Activated naive CD4-positive, alpha-beta T cell treated with anti-CD3 and anti-CD28 coated beads, Interleukin-2, amount 50 U/mL, for 24 hours (primary cell): ENCODE measurements around the gene SHC4.
A peak's percentile ranks its signal among the peaks of the same experiment; 100 is the strongest.

Experiments
- H3K27ac Mint-ChIP-seq: one replicate; pipeline ENCODE4 v1.8.0; 2021; ENCODE audit warnings: mild to moderate bottlenecking, mixed read lengths
- H3K27me3 Mint-ChIP-seq: one replicate; pipeline ENCODE4 v1.8.0; 2021; ENCODE audit warnings: mixed read lengths
- H3K36me3 Mint-ChIP-seq: one replicate; pipeline ENCODE4 v1.8.0; 2021; ENCODE audit warnings: mixed read lengths
- H3K4me1 Mint-ChIP-seq: one replicate; pipeline ENCODE4 v1.8.0; 2021; ENCODE audit warnings: mixed read lengths
- H3K4me3 Mint-ChIP-seq: one replicate; pipeline ENCODE4 v1.8.0; 2021; ENCODE audit warnings: mild to moderate bottlenecking, mixed read lengths
- H3K9me3 Mint-ChIP-seq: one replicate; pipeline ENCODE4 v1.8.0; 2021; ENCODE audit warnings: mixed read lengths

SHC4 gene

GRCh38 chr15:48963524-48964113, at the start of gene SHC4:
Gene SHC4 (minus strand): TSS chr15:48963919. CDS start chr15:48963015, 904 bp downstream.
- Mint-ChIP-seq H3K36me3 (peaks cover 2% of the 10 kb centered on the region), H3K9me3 (no peaks in the 10 kb centered on the region), H3K27me3 (peaks cover 20% of the 10 kb centered on the region), H3K4me3 (peak within 1 kb of the TSS; percentile 83), H3K27ac (no peak within 1 kb of the TSS), H3K4me1 (peaks cover 24% of the 10 kb centered on the region)

GRCh38 chr15:48999314-48999713, 35.6 kb upstream of the SHC4 start:
- Mint-ChIP-seq H3K9me3 (peaks cover 2% of the 10 kb centered on the region), H3K4me1 (no peaks in the 10 kb centered on the region), H3K4me3 (no peak overlapping the region), H3K36me3 (peaks cover 23% of the 10 kb centered on the region), H3K27ac (no peak overlapping the region), H3K27me3 (no peaks in the 10 kb centered on the region)

- Mint-ChIP-seq H3K27me3 (no peaks in the 10 kb centered on the region), H3K4me3 (no peak overlapping the region), H3K4me1 (no peaks in the 10 kb centered on the region), H3K9me3 (no peaks in the 10 kb centered on the region), H3K27ac (no peak overlapping the region), H3K36me3 (peaks cover 21% of the 10 kb centered on the region)
These were observed 32.6 kb upstream of the SHC4 start for GRCh38 chr15:48996276-48996675.

- Mint-ChIP-seq H3K36me3 (peaks cover 24% of the 10 kb centered on the region), H3K9me3 (no peaks in the 10 kb centered on the region), H3K27me3 (no peaks in the 10 kb centered on the region), H3K27ac (peak overlapping the region; percentile 25), H3K4me1 (no peaks in the 10 kb centered on the region), H3K4me3 (no peak overlapping the region)
These were observed 29.7 kb upstream of the SHC4 start for GRCh38 chr15:48993380-48993779.

GRCh38 chr15:48992545-48992944, 28.8 kb upstream of the SHC4 start:
- H3K27me3 Mint-ChIP-seq: no peaks in the 10 kb centered on the region
- H3K36me3 Mint-ChIP-seq: peaks cover 24% of the 10 kb centered on the region
- H3K4me3 Mint-ChIP-seq: no peak overlapping the region
- H3K4me1 Mint-ChIP-seq: no peaks in the 10 kb centered on the region
- no peaks in the 10 kb centered on the region for H3K9me3 Mint-ChIP-seq
- no peak overlapping the region for H3K27ac Mint-ChIP-seq

GRCh38 chr15:48992096-48992495, 28.4 kb upstream of the SHC4 start:
- Mint-ChIP-seq H3K27me3 (no peaks in the 10 kb centered on the region), H3K36me3 (peaks cover 21% of the 10 kb centered on the region), H3K4me3 (no peak overlapping the region), H3K9me3 (no peaks in the 10 kb centered on the region), H3K27ac (no peak overlapping the region), H3K4me1 (no peaks in the 10 kb centered on the region)

- H3K27me3 Mint-ChIP-seq: no peaks in the 10 kb centered on the region
- no peak overlapping the region for H3K4me3 Mint-ChIP-seq
- no peaks in the 10 kb centered on the region for H3K9me3 Mint-ChIP-seq
- H3K36me3 Mint-ChIP-seq: peaks cover 15% of the 10 kb centered on the region
- no peaks in the 10 kb centered on the region for H3K4me1 Mint-ChIP-seq
- H3K27ac Mint-ChIP-seq: no peak overlapping the region
These were observed 25.5 kb upstream of the SHC4 start for GRCh38 chr15:48989170-48989569.

GRCh38 chr15:48987142-48987541, 23.4 kb upstream of the SHC4 start:
- H3K4me1 Mint-ChIP-seq: no peaks in the 10 kb centered on the region
- peaks cover 3% of the 10 kb centered on the region for H3K27me3 Mint-ChIP-seq
- H3K4me3 Mint-ChIP-seq: no peak overlapping the region
- no peak overlapping the region for H3K27ac Mint-ChIP-seq
- H3K36me3 Mint-ChIP-seq: peaks cover 3% of the 10 kb centered on the region
- no peaks in the 10 kb centered on the region for H3K9me3 Mint-ChIP-seq

- no peaks in the 10 kb centered on the region for H3K4me1 Mint-ChIP-seq
- H3K27me3 Mint-ChIP-seq: peaks cover 3% of the 10 kb centered on the region
- no peak overlapping the region for H3K4me3 Mint-ChIP-seq
- no peak overlapping the region for H3K27ac Mint-ChIP-seq
- no peaks in the 10 kb centered on the region for H3K9me3 Mint-ChIP-seq
- H3K36me3 Mint-ChIP-seq: peaks cover 3% of the 10 kb centered on the region
These were observed 22.5 kb upstream of the SHC4 start for GRCh38 chr15:48986240-48986639.

- no peak overlapping the region for H3K4me3 Mint-ChIP-seq
- H3K9me3 Mint-ChIP-seq: no peaks in the 10 kb centered on the region
- peaks cover 3% of the 10 kb centered on the region for H3K36me3 Mint-ChIP-seq
- no peaks in the 10 kb centered on the region for H3K4me1 Mint-ChIP-seq
- H3K27ac Mint-ChIP-seq: no peak overlapping the region
- peaks cover 9% of the 10 kb centered on the region for H3K27me3 Mint-ChIP-seq
These were observed 21.8 kb upstream of the SHC4 start for GRCh38 chr15:48985516-48985915.

- Mint-ChIP-seq H3K36me3 (no peaks in the 10 kb centered on the region), H3K4me3 (no peak overlapping the region), H3K9me3 (no peaks in the 10 kb centered on the region), H3K4me1 (no peaks in the 10 kb centered on the region), H3K27me3 (peaks cover 9% of the 10 kb centered on the region), H3K27ac (no peak overlapping the region)
These were observed 21.2 kb upstream of the SHC4 start for GRCh38 chr15:48984811-48985352.

- Mint-ChIP-seq H3K4me3 (no peak overlapping the region), H3K36me3 (no peaks in the 10 kb centered on the region), H3K27me3 (peaks cover 9% of the 10 kb centered on the region), H3K4me1 (no peaks in the 10 kb centered on the region), H3K27ac (no peak overlapping the region), H3K9me3 (no peaks in the 10 kb centered on the region)
These were observed 20.4 kb upstream of the SHC4 start for GRCh38 chr15:48984021-48984710.

GRCh38 chr15:48983300-48983699, 19.6 kb upstream of the SHC4 start:
- Mint-ChIP-seq H3K36me3 (no peaks in the 10 kb centered on the region), H3K4me3 (no peak overlapping the region), H3K27me3 (peaks cover 9% of the 10 kb centered on the region), H3K9me3 (no peaks in the 10 kb centered on the region), H3K27ac (no peak overlapping the region), H3K4me1 (no peaks in the 10 kb centered on the region)

- no peaks in the 10 kb centered on the region for H3K4me1 Mint-ChIP-seq
- H3K9me3 Mint-ChIP-seq: no peaks in the 10 kb centered on the region
- H3K36me3 Mint-ChIP-seq: no peaks in the 10 kb centered on the region
- no peak overlapping the region for H3K27ac Mint-ChIP-seq
- peaks cover 9% of the 10 kb centered on the region for H3K27me3 Mint-ChIP-seq
- H3K4me3 Mint-ChIP-seq: no peak overlapping the region
These were observed 18.2 kb upstream of the SHC4 start for GRCh38 chr15:48981941-48982340.

GRCh38 chr15:48978638-48979037, 14.9 kb upstream of the SHC4 start:
- H3K27me3 Mint-ChIP-seq: peaks cover 10% of the 10 kb centered on the region
- no peak overlapping the region for H3K4me3 Mint-ChIP-seq
- no peak overlapping the region for H3K27ac Mint-ChIP-seq
- H3K9me3 Mint-ChIP-seq: no peaks in the 10 kb centered on the region
- H3K4me1 Mint-ChIP-seq: peaks cover 4% of the 10 kb centered on the region
- H3K36me3 Mint-ChIP-seq: no peaks in the 10 kb centered on the region

GRCh38 chr15:48976444-48977088, 12.8 kb upstream of the SHC4 start:
- Mint-ChIP-seq H3K27me3 (peaks cover 7% of the 10 kb centered on the region), H3K4me1 (peaks cover 4% of the 10 kb centered on the region), H3K4me3 (peak overlapping the region; percentile 26), H3K9me3 (no peaks in the 10 kb centered on the region), H3K27ac (no peak overlapping the region), H3K36me3 (no peaks in the 10 kb centered on the region)
